Type B pancreatic cell (in vitro differentiated cells): ENCODE results near the gene CCDC149. TPM values are rescaled to one million over a fixed set of nuclear protein-coding genes. Genes with fewer than 3 reads are reported as not detected.

Source experiments
- DNase-seq: peaks from one replicate; pipeline ENCODE4 v3.0.0; 2021; ENCODE audit warnings: mixed read lengths; ENCODE audit not compliant: unreplicated experiment; ENCODE audit errors: extremely low spot score
- H3K27ac Mint-ChIP-seq: 2 replicates; pipeline ENCODE4 v1.8.0; 2021; ENCODE audit warnings: mild to moderate bottlenecking, mixed read lengths
- H3K27me3 Mint-ChIP-seq: 2 replicates; pipeline ENCODE4 v1.8.0; 2021; ENCODE audit warnings: mixed read lengths
- H3K36me3 Mint-ChIP-seq: 2 replicates; pipeline ENCODE4 v1.8.0; 2021; ENCODE audit warnings: mixed read lengths
- H3K4me1 Mint-ChIP-seq: one replicate; pipeline ENCODE4 v1.8.0; 2021; ENCODE audit warnings: mixed read lengths; ENCODE audit not compliant: unreplicated experiment
- H3K4me3 Mint-ChIP-seq: 2 replicates; pipeline ENCODE4 v1.8.0; 2021; ENCODE audit warnings: mild to moderate bottlenecking, mixed read lengths
- H3K9me3 Mint-ChIP-seq: 2 replicates; pipeline ENCODE4 v1.8.0; 2021; ENCODE audit warnings: mixed read lengths
- total RNA-seq: library from RNA; stranded (reverse); gene quantifications from 2 replicates; pipeline ENCODE4 v1.2.1, GENCODE V29; 2021; ENCODE audit warnings: low replicate concordance
- TF ChIP-seq, protein P1 (sequence below): fragments of 200-600 bp; sonication (generic); conservative IDR thresholded peaks from 2 replicates; pipeline ENCODE4 v1.5.0; 2021; ENCODE audit warnings: antibody characterized with exemption, mild to moderate bottlenecking

Gene CCDC149
- total RNA-seq, 1 donor from 2014 or later: 8.8 TPM

DNA sequence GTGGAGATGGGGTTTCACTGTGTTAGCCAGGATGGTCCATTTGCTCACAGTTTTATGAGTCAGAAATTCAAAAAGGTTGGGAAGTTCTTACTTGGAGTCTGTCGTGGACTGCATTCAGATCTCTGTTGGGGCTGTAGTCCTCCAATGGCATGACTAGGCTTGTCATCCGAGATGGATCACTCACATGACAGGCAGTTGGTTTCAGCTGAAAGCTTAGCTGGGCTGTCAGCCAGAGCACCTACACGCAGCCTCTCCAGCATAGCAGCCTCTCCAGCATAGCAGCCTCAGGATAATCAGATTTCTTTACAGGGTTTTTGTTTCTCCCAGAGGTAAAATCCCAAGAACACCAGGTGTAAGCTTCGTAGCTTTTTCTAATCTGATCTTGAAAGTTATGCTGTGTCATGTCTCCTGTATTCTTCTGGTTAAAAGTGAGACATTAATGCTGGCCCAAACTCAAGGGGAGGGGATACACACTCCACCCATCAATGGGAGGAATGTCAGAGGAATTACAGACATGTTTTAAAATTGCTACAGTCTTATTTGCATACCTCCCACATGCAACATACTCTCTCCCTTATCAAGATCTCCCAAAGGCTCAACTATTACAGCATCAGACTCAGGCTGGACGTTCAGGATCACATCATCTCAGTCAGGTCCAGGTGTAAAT is 149.1 kb downstream of the CCDC149 start:
- Mint-ChIP-seq H3K4me1 (peaks cover 5% of the 10 kb centered on the region), H3K27me3 (no peaks in the 10 kb centered on the region), H3K36me3 (no peaks in the 10 kb centered on the region), H3K4me3 (peak overlapping the region; percentile 35), H3K9me3 (no peaks in the 10 kb centered on the region), H3K27ac (peak overlapping the region; percentile 92)
- no peak for DNase-seq
- TF ChIP-seq, protein P1, sequence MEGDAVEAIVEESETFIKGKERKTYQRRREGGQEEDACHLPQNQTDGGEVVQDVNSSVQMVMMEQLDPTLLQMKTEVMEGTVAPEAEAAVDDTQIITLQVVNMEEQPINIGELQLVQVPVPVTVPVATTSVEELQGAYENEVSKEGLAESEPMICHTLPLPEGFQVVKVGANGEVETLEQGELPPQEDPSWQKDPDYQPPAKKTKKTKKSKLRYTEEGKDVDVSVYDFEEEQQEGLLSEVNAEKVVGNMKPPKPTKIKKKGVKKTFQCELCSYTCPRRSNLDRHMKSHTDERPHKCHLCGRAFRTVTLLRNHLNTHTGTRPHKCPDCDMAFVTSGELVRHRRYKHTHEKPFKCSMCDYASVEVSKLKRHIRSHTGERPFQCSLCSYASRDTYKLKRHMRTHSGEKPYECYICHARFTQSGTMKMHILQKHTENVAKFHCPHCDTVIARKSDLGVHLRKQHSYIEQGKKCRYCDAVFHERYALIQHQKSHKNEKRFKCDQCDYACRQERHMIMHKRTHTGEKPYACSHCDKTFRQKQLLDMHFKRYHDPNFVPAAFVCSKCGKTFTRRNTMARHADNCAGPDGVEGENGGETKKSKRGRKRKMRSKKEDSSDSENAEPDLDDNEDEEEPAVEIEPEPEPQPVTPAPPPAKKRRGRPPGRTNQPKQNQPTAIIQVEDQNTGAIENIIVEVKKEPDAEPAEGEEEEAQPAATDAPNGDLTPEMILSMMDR: no peak

Other genes with a start within 250 kb of the CCDC149 start
- gene SOD3, start 117.5 kb downstream of the CCDC149 start, total RNA-seq: 3.8 and 5.4 TPM in 2 replicates
- 1.1 and 5.4 TPM in 2 replicates for gene LGI2, start 117.9 kb upstream of the CCDC149 start, total RNA-seq
- gene SEPSECS, start 247.4 kb upstream of the CCDC149 start, total RNA-seq: 8.0 and 8.7 TPM in 2 replicates